IPS-15b (cell line): ENCODE measurements around the gene SLU7.

Source experiments
- H3K27me3 ChIP-seq: one replicate; pipeline ENCODE4 v1.6.1; 2013; ENCODE audit warnings: low read length; ENCODE audit not compliant: control insufficient read depth, insufficient read depth
- H3K36me3 ChIP-seq: one replicate; pipeline ENCODE4 v1.6.1; 2013; ENCODE audit warnings: low read length; ENCODE audit not compliant: control insufficient read depth, insufficient read depth
- H3K4me1 ChIP-seq: one replicate; pipeline ENCODE4 v1.6.1; 2013; ENCODE audit warnings: mild to moderate bottlenecking, low read length; ENCODE audit not compliant: control insufficient read depth, insufficient read depth
- H3K4me3 ChIP-seq: one replicate; pipeline ENCODE4 v1.5.1; 2013; ENCODE audit warnings: low read depth, low read length
- H3K9ac ChIP-seq: one replicate; pipeline ENCODE4 v1.6.1; 2013; ENCODE audit warnings: low read depth, mild to moderate bottlenecking, low read length
- H3K9me3 ChIP-seq: one replicate; pipeline ENCODE4 v1.6.1; 2013; ENCODE audit warnings: mild to moderate bottlenecking, low read length; ENCODE audit not compliant: control insufficient read depth, insufficient read depth

SLU7 gene

GRCh38 chr5:160359242-160359641 lies 59.6 kb downstream of the SLU7 start:
- Histone ChIP-seq H3K9ac (no peak overlapping the region), H3K4me3 (no peak overlapping the region), H3K27me3 (no peaks in the 10 kb centered on the region), H3K36me3 (no peaks in the 10 kb centered on the region), H3K4me1 (peaks cover 2% of the 10 kb centered on the region), H3K9me3 (no peaks in the 10 kb centered on the region)

GRCh38 chr5:160357861-160358411 lies 60.9 kb downstream of the SLU7 start:
- peaks cover 2% of the 10 kb centered on the region for H3K4me1 ChIP-seq
- no peaks in the 10 kb centered on the region for H3K36me3 ChIP-seq
- no peaks in the 10 kb centered on the region for H3K9me3 ChIP-seq
- H3K4me3 ChIP-seq = no peak overlapping the region
- no peak overlapping the region for H3K9ac ChIP-seq
- no peaks in the 10 kb centered on the region for H3K27me3 ChIP-seq

- peaks cover 2% of the 10 kb centered on the region for H3K4me1 ChIP-seq
- no peaks in the 10 kb centered on the region for H3K9me3 ChIP-seq
- H3K36me3 ChIP-seq = no peaks in the 10 kb centered on the region
- H3K9ac ChIP-seq = no peak overlapping the region
- no peaks in the 10 kb centered on the region for H3K27me3 ChIP-seq
- H3K4me3 ChIP-seq = no peak overlapping the region
Measured at GRCh38 chr5:160357394-160357793, 61.5 kb downstream of the SLU7 start.

- Histone ChIP-seq H3K36me3 (no peaks in the 10 kb centered on the region), H3K4me1 (peaks cover 2% of the 10 kb centered on the region), H3K4me3 (no peak overlapping the region), H3K9ac (no peak overlapping the region), H3K9me3 (no peaks in the 10 kb centered on the region), H3K27me3 (no peaks in the 10 kb centered on the region)
Measured at GRCh38 chr5:160356550-160357347, 62.1 kb downstream of the SLU7 start.

- peaks cover 2% of the 10 kb centered on the region for H3K4me1 ChIP-seq
- H3K4me3 ChIP-seq = no peak overlapping the region
- no peak overlapping the region for H3K9ac ChIP-seq
- no peaks in the 10 kb centered on the region for H3K27me3 ChIP-seq
- H3K36me3 ChIP-seq = no peaks in the 10 kb centered on the region
- no peaks in the 10 kb centered on the region for H3K9me3 ChIP-seq
Measured at GRCh38 chr5:160354666-160355065, 64.2 kb downstream of the SLU7 start.

GRCh38 chr5:160353379-160353778 lies 65.5 kb downstream of the SLU7 start:
- H3K4me3 ChIP-seq = no peak overlapping the region
- no peaks in the 10 kb centered on the region for H3K27me3 ChIP-seq
- no peak overlapping the region for H3K9ac ChIP-seq

GRCh38 chr5:160352308-160352707 lies 66.6 kb downstream of the SLU7 start:
- Histone ChIP-seq H3K4me1 (no peaks in the 10 kb centered on the region), H3K9ac (no peak overlapping the region), H3K27me3 (no peaks in the 10 kb centered on the region), H3K36me3 (no peaks in the 10 kb centered on the region), H3K9me3 (no peaks in the 10 kb centered on the region), H3K4me3 (no peak overlapping the region)

More at GRCh38 chr5:160353379-160353778, 65.5 kb downstream of the SLU7 start:
- H3K9me3 ChIP-seq = no peaks in the 10 kb centered on the region
- no peaks in the 10 kb centered on the region for H3K4me1 ChIP-seq
- no peaks in the 10 kb centered on the region for H3K36me3 ChIP-seq
